Osteoblast (primary cell): Measurements from ENCODE around the gene PMP22. TPM values are rescaled to one million over a fixed set of nuclear protein-coding genes. Genes with fewer than 3 reads are reported as not detected.
"Not testable (repeated sequence)": the region's sequence is repeated elsewhere in the genome, so short reads cannot be mapped to it uniquely, and the experiment has no call there.

Experiments used
- DNase-seq: peaks from one replicate; pipeline ENCODE4 v3.0.0; 2011; ENCODE audit warnings: low spot score, mixed read lengths; ENCODE audit not compliant: insufficient read length; ENCODE audit errors: missing footprints
- H2AFZ ChIP-seq: 2 replicates; pipeline ENCODE4 v1.6.0; 2011; ENCODE audit warnings: mild to moderate bottlenecking, low read length
- H3K27ac ChIP-seq: 2 replicates; pipeline ENCODE4 v1.5.1; 2011; ENCODE audit warnings: mild to moderate bottlenecking, low read depth, low read length, moderate library complexity
- H3K27me3 ChIP-seq: 2 replicates; pipeline ENCODE4 v1.6.0; 2012; ENCODE audit warnings: mild to moderate bottlenecking, control low read depth, inconsistent platforms, low read length, moderate library complexity; ENCODE audit not compliant: insufficient read depth
- H3K36me3 ChIP-seq: 2 replicates; pipeline ENCODE4 v1.5.1; 2011; ENCODE audit warnings: mild to moderate bottlenecking, low read length, control low read depth, moderate library complexity; ENCODE audit not compliant: insufficient read depth
- H3K4me1 ChIP-seq: 2 replicates; pipeline ENCODE4 v1.5.1; 2011; ENCODE audit warnings: mild to moderate bottlenecking, low read length, control low read depth, moderate library complexity; ENCODE audit not compliant: insufficient read depth
- H3K4me2 ChIP-seq: 2 replicates; pipeline ENCODE4 v1.6.0; 2011; ENCODE audit warnings: mild to moderate bottlenecking, low read length; ENCODE audit not compliant: insufficient read depth
- H3K4me3 ChIP-seq: fragments of 200-600 bp; sonication (generic); 3 replicates; pipeline ENCODE4 v1.5.1; 2012; ENCODE audit warnings: mild to moderate bottlenecking, low read length, inconsistent platforms; ENCODE audit not compliant: insufficient read depth
- H3K79me2 ChIP-seq: 2 replicates; pipeline ENCODE4 v1.6.0; 2012; ENCODE audit warnings: mild to moderate bottlenecking, low read length, control low read depth, inconsistent platforms; ENCODE audit not compliant: insufficient read depth
- H3K9me3 ChIP-seq: 2 replicates; pipeline ENCODE4 v1.5.1; 2011; ENCODE audit warnings: low read depth, low read length, control low read depth
- H4K20me1 ChIP-seq: 2 replicates; pipeline ENCODE4 v1.6.0; 2012; ENCODE audit warnings: mild to moderate bottlenecking, low read length, control low read depth; ENCODE audit not compliant: insufficient read depth
- CTCF ChIP-seq: IDR thresholded peaks from 2 replicates; pipeline ENCODE4 v1.5.1; 2011; ENCODE audit warnings: mild to moderate bottlenecking, low read depth, low read length, moderate library complexity; ENCODE audit errors: extremely low read depth
- total RNA-seq: library from RNA; depleted of rRNA; stranded (reverse); fragments of >200 nt; gene quantifications from 2 replicates; pipeline ENCODE4 v1.2.3, GENCODE V29; 2012

PMP22 gene
- total RNA-seq, 1 donor, result 163 TPM

- H3K9me3 ChIP-seq, result no peaks in the 10 kb centered on the region
- peaks cover 20% of the 10 kb centered on the region for H3K4me1 ChIP-seq
- no peak overlapping the region for H3K27ac ChIP-seq
- H3K27me3 ChIP-seq, result no peaks in the 10 kb centered on the region
- no peak overlapping the region for H3K4me2 ChIP-seq
- peaks cover 27% of the 10 kb centered on the region for H3K36me3 ChIP-seq
- H4K20me1 ChIP-seq, result peaks cover 44% of the 10 kb centered on the region
- no peak overlapping the region for H2AFZ ChIP-seq
- peaks cover 32% of the 10 kb centered on the region for H3K79me2 ChIP-seq
- DNase-seq, result no peak
- H3K4me3 ChIP-seq, result no peak overlapping the region
- peak; percentile 6 for TF ChIP-seq CTCF
These were observed 33.1 kb downstream of the PMP22 start for GRCh38 chr17:15231851-15232516.

GRCh38 chr17:15230866-15231265 lies 34.3 kb downstream of the PMP22 start:
- no peak overlapping the region for H2AFZ ChIP-seq
- peaks cover 14% of the 10 kb centered on the region for H3K4me1 ChIP-seq
- H4K20me1 ChIP-seq, result peaks cover 39% of the 10 kb centered on the region
- H3K4me2 ChIP-seq, result no peak overlapping the region
- no peak overlapping the region for H3K27ac ChIP-seq
- TF ChIP-seq CTCF, result no peak
- DNase-seq, result no peak
- H3K4me3 ChIP-seq, result no peak overlapping the region
- peaks cover 27% of the 10 kb centered on the region for H3K79me2 ChIP-seq
- H3K36me3 ChIP-seq, result peaks cover 26% of the 10 kb centered on the region
- no peaks in the 10 kb centered on the region for H3K27me3 ChIP-seq
- no peaks in the 10 kb centered on the region for H3K9me3 ChIP-seq

- not testable (repeated sequence) for DNase-seq, H3K36me3 ChIP-seq, H3K9me3 ChIP-seq, H3K4me1 ChIP-seq, H4K20me1 ChIP-seq, H3K27me3 ChIP-seq, H3K4me3 ChIP-seq, H3K27ac ChIP-seq, H3K79me2 ChIP-seq, H3K4me2 ChIP-seq, H2AFZ ChIP-seq
These were observed 43.3 kb downstream of the PMP22 start for GRCh38 chr17:15221827-15222226.

GRCh38 chr17:15220785-15221184 lies 44.3 kb downstream of the PMP22 start:
- Histone ChIP-seq H3K27me3 (no peaks in the 10 kb centered on the region), H3K4me2 (no peak overlapping the region), H3K4me1 (no peaks in the 10 kb centered on the region), H2AFZ (no peak overlapping the region), H3K9me3 (no peaks in the 10 kb centered on the region), H3K79me2 (no peaks in the 10 kb centered on the region), H3K4me3 (no peak overlapping the region), H3K27ac (no peak overlapping the region), H4K20me1 (no peaks in the 10 kb centered on the region), H3K36me3 (no peaks in the 10 kb centered on the region)
- DNase-seq, result no peak
- TF ChIP-seq CTCF, result no peak
